AG09309 (cell line): ENCODE data around the gene FGFBP1.

Source experiments
- DNase-seq: peaks from one replicate; pipeline ENCODE4 v3.0.0-alpha.2; 2010; ENCODE audit warnings: low read depth
- H3K4me3 ChIP-seq: 2 replicates; pipeline ENCODE4 v1.5.1; 2011; ENCODE audit warnings: mild to moderate bottlenecking, low read depth, low read length, moderate library complexity; ENCODE audit not compliant: control insufficient read depth
- CTCF ChIP-seq: IDR thresholded peaks from 2 replicates; pipeline ENCODE4 v1.5.1; 2011; ENCODE audit warnings: mild to moderate bottlenecking, low read depth, low read length, inconsistent platforms; ENCODE audit not compliant: insufficient read depth, control insufficient read depth; ENCODE audit errors: missing control alignments

Gene FGFBP1

GRCh38 chr4:15961781-15962510 lies 23.4 kb upstream of the FGFBP1 start:
- H3K4me3 ChIP-seq: no peak overlapping the region
- no peak for TF ChIP-seq CTCF
- no peak for DNase-seq

DNA sequence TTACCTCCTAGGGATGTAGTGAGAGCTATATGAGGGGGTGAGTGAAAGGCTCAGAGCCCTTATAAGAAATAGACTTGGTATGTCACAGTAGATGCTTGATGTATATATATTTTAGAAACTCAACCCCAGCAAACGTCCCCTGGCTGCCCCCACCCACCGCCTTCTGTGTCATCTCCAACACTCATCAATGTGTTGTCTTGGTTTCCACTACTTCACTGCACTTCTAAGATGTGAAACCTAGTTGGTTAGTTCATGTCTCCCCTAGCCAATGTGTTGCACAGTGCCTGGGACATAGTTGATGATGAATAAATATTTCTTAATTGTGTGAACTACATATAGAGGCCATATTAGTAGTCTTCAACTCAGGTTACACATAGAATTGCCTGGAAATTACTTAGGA lies 20.0 kb upstream of the FGFBP1 start:
- no peak for DNase-seq
- no peak overlapping the region for H3K4me3 ChIP-seq
- no peak for TF ChIP-seq CTCF

GRCh38 chr4:15956179-15956850 lies 17.8 kb upstream of the FGFBP1 start:
- TF ChIP-seq CTCF: peak; percentile 98
- H3K4me3 ChIP-seq: no peak overlapping the region
- DNase-seq: peak; percentile 4

DNA sequence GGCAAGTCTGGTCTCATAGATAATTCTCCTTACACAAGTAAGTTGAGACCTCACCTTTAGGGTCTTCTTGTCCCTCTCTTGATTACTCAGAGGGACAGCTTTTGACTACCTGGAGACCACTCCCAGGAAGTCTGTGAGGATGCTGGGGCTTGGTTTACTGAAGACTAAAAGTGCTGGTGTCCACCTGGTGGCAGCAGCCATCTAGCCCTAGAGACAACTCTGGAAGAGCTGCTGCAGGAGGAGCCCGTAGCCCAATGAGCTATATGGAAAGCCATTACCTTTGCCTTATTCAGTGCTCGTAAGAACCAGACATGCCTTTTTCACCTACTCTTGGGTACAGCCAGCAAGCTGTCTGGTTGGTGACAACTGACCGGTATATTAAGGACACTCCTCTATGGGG lies 17.1 kb upstream of the FGFBP1 start:
- no peak for DNase-seq
- no peak overlapping the region for H3K4me3 ChIP-seq
- TF ChIP-seq CTCF: peak; percentile 45

DNA sequence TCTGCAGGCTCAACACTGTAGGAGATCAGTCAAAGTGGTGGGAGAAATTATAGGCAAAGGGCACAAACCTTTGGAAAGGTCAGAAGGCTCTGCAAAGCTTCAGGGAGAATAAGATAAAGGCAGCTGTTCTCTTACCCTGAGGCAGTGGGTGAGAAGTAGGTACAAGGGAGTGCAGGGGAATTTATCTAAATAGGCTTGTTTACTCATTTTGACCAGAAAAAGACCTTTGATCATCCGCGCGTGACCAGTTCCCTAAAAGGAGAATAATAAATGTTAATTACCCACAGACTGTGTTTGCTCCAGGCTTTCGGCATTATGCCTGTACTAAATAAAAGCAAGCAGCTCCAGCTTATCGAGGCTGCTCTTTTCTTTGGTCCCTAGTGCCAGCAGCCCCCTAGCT lies 15.1 kb upstream of the FGFBP1 start:
- no peak overlapping the region for H3K4me3 ChIP-seq
- DNase-seq: no peak
- TF ChIP-seq CTCF: no peak

GRCh38 chr4:15951781-15952180 lies 13.2 kb upstream of the FGFBP1 start:
- no peak overlapping the region for H3K4me3 ChIP-seq
- no peak for DNase-seq
- TF ChIP-seq CTCF: no peak

- no peak for DNase-seq
- TF ChIP-seq CTCF: no peak
- H3K4me3 ChIP-seq: no peak overlapping the region
These were observed 10.3 kb upstream of the FGFBP1 start for GRCh38 chr4:15948826-15949225.
